Gastrocnemius medialis (tissue), 4 donors: ENCODE measurements around the gene CWC27.

Experiments used
- POLR2A ChIP-seq, 2 donors: fragments of 450-650 bp; IDR thresholded peaks; one replicate each; pipeline ENCODE4 v1.6.1; 2017; ENCODE audit warnings: antibody characterized with exemption in 2 of 2, mild to moderate bottlenecking in 2 of 2, moderate library complexity in 2 of 2
- TF ChIP-seq, protein P1 (sequence below), 5 experiments: fragments of 450-650 bp in 3 of 5; fragments of 200-600 bp in 2 of 5; sonication (generic) in 2 of 5; IDR thresholded peaks in 4 of 5; conservative IDR thresholded peaks in 1 of 5; 1 replicate in 4 of 5; 2 replicates in 1 of 5; pipeline ENCODE4 v1.5.1; 2016 to 2019; ENCODE audit warnings: antibody characterized with exemption in 5 of 5, mild to moderate bottlenecking in 3 of 5, moderate library complexity in 3 of 5

GRCh38 chr5:64838376-64838775 lies 69.6 kb downstream of the CWC27 start:
- TF ChIP-seq, protein P1, sequence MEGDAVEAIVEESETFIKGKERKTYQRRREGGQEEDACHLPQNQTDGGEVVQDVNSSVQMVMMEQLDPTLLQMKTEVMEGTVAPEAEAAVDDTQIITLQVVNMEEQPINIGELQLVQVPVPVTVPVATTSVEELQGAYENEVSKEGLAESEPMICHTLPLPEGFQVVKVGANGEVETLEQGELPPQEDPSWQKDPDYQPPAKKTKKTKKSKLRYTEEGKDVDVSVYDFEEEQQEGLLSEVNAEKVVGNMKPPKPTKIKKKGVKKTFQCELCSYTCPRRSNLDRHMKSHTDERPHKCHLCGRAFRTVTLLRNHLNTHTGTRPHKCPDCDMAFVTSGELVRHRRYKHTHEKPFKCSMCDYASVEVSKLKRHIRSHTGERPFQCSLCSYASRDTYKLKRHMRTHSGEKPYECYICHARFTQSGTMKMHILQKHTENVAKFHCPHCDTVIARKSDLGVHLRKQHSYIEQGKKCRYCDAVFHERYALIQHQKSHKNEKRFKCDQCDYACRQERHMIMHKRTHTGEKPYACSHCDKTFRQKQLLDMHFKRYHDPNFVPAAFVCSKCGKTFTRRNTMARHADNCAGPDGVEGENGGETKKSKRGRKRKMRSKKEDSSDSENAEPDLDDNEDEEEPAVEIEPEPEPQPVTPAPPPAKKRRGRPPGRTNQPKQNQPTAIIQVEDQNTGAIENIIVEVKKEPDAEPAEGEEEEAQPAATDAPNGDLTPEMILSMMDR (IDR thresholded peaks at IDR 0.05 in 4 of 5, conservative IDR thresholded peaks at IDR 0.05 in 1 of 5), result no peak
- no peak for TF ChIP-seq POLR2A (IDR thresholded peaks at IDR 0.05)
